Fibroblast of skin of left quadriceps (primary cell): ENCODE measurements around the gene IFNAR2.
A peak's percentile ranks its signal among the peaks of the same experiment; 100 is the strongest.

ENCODE experiments used
- DNase-seq, 2 experiments: peaks; one replicate each; pipeline ENCODE4 v3.0.0-alpha.2; 2013; ENCODE audit warnings: low read depth in 2 of 2

Gene IFNAR2

GRCh38 chr21:33267250-33267649 lies 37.5 kb downstream of the IFNAR2 start:
- DNase-seq: no peak

- DNase-seq: no peak
Measured at GRCh38 chr21:33268393-33268736, 38.6 kb downstream of the IFNAR2 start.

DNA sequence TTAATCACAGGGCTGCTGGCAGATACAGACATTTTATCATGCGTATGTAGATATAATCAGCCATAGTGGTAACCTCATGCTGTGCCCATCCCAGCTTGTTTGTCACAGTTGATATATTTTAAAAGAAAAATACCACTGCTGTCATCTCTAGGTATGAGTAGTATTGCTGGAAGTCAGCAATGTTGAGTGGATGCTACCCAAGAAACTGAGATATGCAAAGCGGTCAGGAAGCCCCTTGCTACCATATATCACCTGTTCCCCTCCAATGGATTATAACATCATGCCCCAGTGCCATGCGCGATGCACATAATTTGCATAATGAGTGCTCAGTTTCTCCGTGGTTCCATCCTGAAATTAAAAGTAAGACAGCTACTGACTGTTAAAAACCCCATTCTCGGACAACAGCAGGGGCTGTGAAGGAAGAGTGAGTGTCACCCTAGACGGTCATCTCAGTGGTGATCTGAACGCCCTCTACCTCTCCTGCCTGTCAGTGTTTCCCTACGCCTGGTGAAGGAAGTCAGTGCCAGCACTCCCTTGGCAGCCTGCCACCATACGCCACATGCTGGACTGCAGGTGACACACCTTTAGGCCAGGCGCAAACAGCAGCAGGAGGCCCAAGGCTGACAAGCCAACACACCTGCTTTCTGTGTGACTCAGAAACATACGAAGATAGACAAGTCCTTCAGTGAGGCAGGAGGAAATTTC lies 39.2 kb downstream of the IFNAR2 start:
- no peak for DNase-seq

DNA sequence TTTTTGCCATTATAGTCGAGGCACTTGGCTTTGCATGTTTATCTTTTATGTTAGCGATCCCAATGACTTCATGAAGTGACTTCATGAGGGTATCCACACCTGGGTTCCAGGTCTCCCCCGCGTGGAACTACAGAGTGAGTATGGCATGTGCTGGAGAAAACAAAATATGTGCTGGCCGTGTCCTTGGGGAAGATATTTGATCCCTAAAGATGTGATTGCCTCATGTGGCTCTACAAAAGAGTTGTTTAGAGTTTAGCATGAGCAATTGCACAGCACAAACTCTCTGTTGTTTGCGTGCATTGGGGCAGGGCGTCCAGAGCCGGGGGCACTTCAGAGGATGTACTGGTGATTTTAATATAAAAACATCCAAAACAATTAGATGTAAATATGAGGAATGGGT lies 41.2 kb downstream of the IFNAR2 start:
- DNase-seq: no peak

DNA sequence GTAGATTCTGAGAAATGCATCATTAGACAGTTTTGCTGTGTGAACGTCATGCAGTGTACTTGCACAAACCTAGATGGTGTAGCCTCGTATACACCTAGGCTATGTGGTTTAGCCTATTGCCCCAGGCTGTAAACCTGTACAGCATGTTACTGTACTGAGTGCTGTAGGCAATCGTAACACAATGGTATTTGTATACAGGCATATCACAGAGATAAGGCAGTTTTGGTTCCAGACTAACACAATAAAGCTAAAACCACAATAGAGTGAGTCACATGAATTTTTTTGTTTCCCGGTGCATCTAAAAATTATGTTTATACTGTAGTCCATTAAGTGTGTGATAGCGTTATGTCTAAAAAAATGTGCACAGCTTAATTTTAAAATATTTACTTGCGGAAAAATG lies 43.3 kb downstream of the IFNAR2 start:
- no peak for DNase-seq

DNA sequence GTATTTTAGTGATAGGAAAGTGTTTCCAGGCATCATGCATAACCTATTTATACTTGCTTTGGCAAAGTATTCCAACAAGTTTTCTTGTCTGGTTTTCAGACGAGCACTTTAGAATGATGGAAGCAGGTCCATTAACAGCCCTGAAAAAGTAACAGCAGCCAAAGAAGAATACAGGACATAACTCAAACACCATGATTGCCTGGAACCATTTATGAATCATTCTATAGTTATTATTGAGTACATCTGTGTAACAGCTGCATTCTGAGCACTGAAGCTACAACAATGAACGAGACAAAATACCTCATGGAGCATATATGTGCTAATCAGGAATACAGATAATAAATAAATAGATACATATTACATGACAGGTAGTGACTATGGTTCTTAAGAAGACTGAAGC lies 49.0 kb downstream of the IFNAR2 start:
- DNase-seq: peak; percentile 57 to 68

- DNase-seq: no peak
Measured at GRCh38 chr21:33279330-33279820, 49.6 kb downstream of the IFNAR2 start.
